GM19328 (cell line): ENCODE data around the gene MYOG.

Experiments used
- ATAC-seq: cut with Tn5 transposase; IDR thresholded peaks from one replicate; pipeline ENCODE4 v1.9.1; 2021; ENCODE audit warnings: mild to moderate bottlenecking, moderate library complexity; ENCODE audit not compliant: unreplicated experiment

MYOG gene

GRCh38 chr1:203049077-203049476 is 36.7 kb downstream of the MYOG start:
- no peak for ATAC-seq

GRCh38 chr1:203048555-203049051 is 37.2 kb downstream of the MYOG start:
- ATAC-seq = no peak

GRCh38 chr1:203048086-203048485 is 37.7 kb downstream of the MYOG start:
- ATAC-seq = no peak

GRCh38 chr1:203046984-203047630 is 38.7 kb downstream of the MYOG start:
- ATAC-seq = no peak

- no peak for ATAC-seq
Measured at GRCh38 chr1:203045821-203046594, 39.8 kb downstream of the MYOG start.

GRCh38 chr1:203045336-203045735 is 40.5 kb downstream of the MYOG start:
- no peak for ATAC-seq

DNA sequence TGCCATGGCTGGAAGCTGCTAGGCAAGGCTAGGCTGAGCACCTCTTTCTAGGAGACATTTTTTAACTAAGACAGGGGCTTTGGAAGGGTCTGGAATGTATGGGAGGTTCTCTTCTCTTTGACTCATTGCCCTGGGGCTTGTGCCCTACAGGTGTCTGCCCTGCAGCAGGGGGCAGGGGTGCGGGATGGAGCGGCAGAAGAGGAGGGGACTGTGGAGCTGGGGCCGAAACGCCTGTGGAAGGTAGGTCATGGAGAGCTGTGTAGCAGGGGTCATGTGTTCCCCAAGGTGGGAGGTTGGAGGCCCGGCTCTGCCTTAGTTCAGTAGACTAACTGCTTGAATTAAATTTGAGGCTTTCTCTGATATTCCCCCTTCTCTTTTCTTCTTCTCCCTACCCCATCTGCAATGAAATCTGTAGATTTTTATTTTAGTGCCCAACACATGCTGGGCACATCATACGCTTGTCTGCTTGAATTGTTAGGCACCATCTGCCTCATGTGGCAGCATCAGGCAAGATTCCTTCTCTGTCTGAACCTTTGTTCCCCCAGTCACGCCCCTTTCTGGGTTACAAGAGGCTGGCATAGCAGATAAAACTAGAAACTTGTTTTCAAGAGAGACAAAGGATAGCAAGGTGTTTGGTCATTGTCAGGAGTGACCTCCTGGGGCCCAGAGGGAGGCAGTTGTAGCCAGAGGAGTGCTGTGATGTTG is 41.1 kb downstream of the MYOG start:
- ATAC-seq = no peak

DNA sequence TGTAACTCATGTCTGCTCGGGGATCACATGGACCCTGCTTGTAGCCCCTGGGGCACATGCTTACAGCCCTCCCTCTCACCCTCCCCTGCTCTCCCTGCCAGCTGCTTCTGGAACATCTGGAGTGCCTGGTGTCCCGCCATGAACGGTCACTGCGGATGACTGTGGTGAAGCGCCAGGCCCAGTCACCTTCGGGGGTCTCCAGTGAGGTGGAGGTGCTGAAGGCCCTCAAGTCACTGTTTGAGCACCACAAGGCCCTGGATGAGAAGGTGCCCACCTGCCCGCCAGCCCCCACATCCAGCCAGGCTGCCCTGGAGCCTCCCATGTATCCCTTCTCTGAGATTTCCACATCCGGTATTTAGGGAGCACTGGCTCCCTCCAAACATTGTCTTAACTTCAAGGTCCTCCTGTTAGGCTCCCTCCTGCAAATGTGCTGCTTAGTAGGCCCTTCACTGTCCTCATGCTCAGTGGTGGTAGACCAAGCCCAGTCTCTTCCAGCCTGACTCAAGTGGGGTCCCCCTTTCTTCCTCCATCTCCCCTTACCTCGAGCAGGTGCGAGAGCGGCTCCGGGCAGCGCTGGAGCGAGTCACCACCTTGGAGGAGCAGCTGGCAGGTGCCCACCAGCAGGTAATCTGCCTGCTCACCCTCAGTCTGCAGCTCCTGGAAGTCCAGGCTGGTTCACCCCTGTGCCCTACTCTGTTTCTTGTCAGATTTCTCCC is 41.8 kb downstream of the MYOG start:
- ATAC-seq = no peak

- no peak for ATAC-seq
Measured at GRCh38 chr1:203041351-203041932, 44.4 kb downstream of the MYOG start.

DNA sequence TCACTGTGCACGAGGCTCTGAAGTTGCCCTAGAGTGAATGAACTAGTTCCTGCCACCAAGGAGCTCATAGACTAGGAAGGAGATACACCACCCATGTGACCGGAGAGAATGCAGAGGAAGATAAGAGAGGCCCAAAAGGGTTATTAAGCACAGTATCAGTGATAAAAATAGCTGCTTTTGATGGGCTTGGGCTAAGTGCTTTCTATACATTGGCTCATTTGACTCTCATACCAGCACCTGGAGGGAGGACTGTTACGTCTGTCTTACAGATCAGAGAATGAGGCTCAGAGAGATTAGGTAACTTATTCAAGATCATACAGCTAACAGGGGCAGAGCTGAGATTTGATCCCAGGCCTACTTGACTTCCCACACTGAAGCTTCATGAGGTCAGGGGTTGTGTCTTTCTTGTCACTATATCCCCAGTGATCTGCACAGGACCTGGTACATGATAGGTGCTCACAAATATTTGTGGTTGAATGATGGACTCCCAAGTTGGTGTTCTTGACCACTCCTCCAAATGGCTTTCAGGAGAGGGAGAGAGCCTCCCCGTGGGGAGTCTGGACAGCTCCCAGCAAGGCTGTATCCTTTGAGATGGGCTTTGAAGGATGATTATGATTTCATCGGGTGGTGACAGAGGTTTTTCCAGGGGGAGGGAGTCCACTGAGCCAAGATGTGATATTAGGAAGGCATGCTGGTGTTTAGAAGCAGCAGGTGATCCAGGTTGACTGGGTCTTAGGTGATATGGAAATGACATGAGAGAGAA is 45.1 kb downstream of the MYOG start:
- ATAC-seq = no peak

- no peak for ATAC-seq
Measured at GRCh38 chr1:203039609-203040512, 46.0 kb downstream of the MYOG start.

- ATAC-seq = no peak
Measured at GRCh38 chr1:203038891-203039608, 46.8 kb downstream of the MYOG start.

- ATAC-seq = no peak
Measured at GRCh38 chr1:203038217-203038741, 47.5 kb downstream of the MYOG start.

GRCh38 chr1:203037509-203038190 is 48.2 kb downstream of the MYOG start:
- no peak for ATAC-seq

GRCh38 chr1:203036537-203036936 is 49.3 kb downstream of the MYOG start:
- no peak for ATAC-seq

- no peak for ATAC-seq
Measured at GRCh38 chr1:203036135-203036534, 49.7 kb downstream of the MYOG start.
